Retinal pigment epithelial cell (primary cell): Measurements from ENCODE around the gene PIP5K1B.

Source experiments
- DNase-seq: peaks from one replicate; pipeline ENCODE4 v3.0.0-alpha.2; 2010; ENCODE audit warnings: low read depth
- H3K4me3 ChIP-seq: 2 replicates; pipeline ENCODE4 v1.5.1; 2011; ENCODE audit warnings: mild to moderate bottlenecking, low read length, control low read depth, moderate library complexity
- TF ChIP-seq, protein P1 (sequence below): conservative IDR thresholded peaks from 2 replicates; pipeline ENCODE4 v1.5.1; 2011; ENCODE audit warnings: low read depth, low read length, control low read depth, inconsistent platforms

Gene PIP5K1B

GRCh38 chr9:68847765-68848164 is 142.7 kb downstream of the PIP5K1B start:
- no peak overlapping the region for H3K4me3 ChIP-seq
- TF ChIP-seq, protein P1, sequence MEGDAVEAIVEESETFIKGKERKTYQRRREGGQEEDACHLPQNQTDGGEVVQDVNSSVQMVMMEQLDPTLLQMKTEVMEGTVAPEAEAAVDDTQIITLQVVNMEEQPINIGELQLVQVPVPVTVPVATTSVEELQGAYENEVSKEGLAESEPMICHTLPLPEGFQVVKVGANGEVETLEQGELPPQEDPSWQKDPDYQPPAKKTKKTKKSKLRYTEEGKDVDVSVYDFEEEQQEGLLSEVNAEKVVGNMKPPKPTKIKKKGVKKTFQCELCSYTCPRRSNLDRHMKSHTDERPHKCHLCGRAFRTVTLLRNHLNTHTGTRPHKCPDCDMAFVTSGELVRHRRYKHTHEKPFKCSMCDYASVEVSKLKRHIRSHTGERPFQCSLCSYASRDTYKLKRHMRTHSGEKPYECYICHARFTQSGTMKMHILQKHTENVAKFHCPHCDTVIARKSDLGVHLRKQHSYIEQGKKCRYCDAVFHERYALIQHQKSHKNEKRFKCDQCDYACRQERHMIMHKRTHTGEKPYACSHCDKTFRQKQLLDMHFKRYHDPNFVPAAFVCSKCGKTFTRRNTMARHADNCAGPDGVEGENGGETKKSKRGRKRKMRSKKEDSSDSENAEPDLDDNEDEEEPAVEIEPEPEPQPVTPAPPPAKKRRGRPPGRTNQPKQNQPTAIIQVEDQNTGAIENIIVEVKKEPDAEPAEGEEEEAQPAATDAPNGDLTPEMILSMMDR = no peak
- no peak for DNase-seq

DNA sequence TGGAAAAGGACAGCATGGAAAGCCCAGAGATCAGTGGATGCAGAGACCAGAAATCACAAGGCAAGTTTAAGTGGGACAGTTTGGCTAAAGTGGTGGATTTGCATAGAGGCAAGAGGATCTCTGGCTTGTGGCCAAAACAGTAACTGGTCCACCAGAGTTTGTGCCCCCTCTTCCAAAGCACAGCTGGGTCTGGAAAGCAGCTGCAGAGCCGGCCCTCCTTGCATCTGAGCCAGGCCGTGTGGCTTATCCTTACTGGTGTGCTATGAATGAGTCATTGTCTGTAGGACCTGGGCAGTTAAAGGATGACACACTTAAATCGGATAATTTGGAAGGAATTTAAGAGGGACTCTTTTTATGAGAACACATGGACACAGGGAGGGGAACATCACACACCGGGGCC is 146.6 kb downstream of the PIP5K1B start:
- DNase-seq = no peak
- TF ChIP-seq, protein P1 = no peak
- no peak overlapping the region for H3K4me3 ChIP-seq

DNA sequence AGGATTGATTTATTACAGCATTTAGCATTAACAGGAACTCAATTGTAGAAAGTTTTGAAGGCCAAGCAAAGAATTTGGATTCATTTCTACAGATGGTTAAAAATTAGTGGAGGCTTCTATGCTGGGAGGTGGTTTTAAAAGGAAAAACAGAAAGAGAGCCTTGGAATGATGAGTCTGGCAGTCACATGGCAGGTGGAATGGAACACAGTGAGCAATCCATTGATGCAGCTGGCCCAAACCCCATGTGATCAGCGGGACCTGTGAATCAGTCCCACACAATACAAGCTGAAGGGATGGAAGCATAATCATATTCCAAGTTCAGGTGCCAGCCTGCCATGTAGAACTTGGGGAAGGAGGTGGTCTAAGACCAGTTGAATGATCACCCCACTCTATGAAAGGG is 147.9 kb downstream of the PIP5K1B start:
- TF ChIP-seq, protein P1 = no peak
- no peak for DNase-seq
- H3K4me3 ChIP-seq = no peak overlapping the region

GRCh38 chr9:68859347-68859746 is 154.3 kb downstream of the PIP5K1B start:
- DNase-seq = no peak
- TF ChIP-seq, protein P1 = no peak
- no peak overlapping the region for H3K4me3 ChIP-seq

DNA sequence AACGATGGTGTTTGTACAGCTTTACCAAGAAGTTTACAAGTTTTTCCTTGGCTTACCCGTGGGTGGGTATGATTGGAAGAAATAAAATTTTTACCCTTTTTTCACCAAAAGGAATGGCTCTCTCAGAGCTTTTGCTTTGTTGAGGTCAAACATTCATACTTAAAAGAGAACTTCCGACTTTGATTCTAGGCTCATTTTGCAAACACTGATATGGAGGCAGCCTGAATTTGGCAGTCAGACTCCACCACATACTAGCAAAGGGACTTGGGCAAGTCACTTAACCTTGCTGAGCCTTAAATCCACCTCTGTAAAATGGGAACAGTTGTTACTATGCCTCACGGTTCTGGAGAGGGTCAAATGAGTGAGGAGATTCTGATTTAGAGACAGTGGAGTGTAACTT is 155.4 kb downstream of the PIP5K1B start:
- no peak for DNase-seq
- no peak overlapping the region for H3K4me3 ChIP-seq
- TF ChIP-seq, protein P1 = no peak

GRCh38 chr9:68861436-68861835 is 156.4 kb downstream of the PIP5K1B start:
- TF ChIP-seq, protein P1 = no peak
- no peak overlapping the region for H3K4me3 ChIP-seq
- DNase-seq = no peak

- DNase-seq = no peak
- no peak overlapping the region for H3K4me3 ChIP-seq
- TF ChIP-seq, protein P1 = no peak
Observed at GRCh38 chr9:68867066-68867465, 162.0 kb downstream of the PIP5K1B start.
